HG03196 (cell line): ENCODE data around the gene KDM7A.
A peak's percentile ranks its signal among the peaks of the same experiment; 100 is the strongest.

Experiments used
- ATAC-seq: cut with Tn5 transposase; IDR thresholded peaks from one replicate; pipeline ENCODE4 v1.9.1; 2021; ENCODE audit not compliant: unreplicated experiment

The KDM7A gene

GRCh38 chr7:140058517-140058916, 118.3 kb downstream of the KDM7A start:
- no peak for ATAC-seq

- no peak for ATAC-seq
Measured at GRCh38 chr7:140057143-140057535, 119.6 kb downstream of the KDM7A start.

- no peak for ATAC-seq
Measured at GRCh38 chr7:140056431-140057142, 120.2 kb downstream of the KDM7A start.

GRCh38 chr7:140055833-140056232, 121.0 kb downstream of the KDM7A start:
- ATAC-seq, result no peak

GRCh38 chr7:140054751-140055150, 122.0 kb downstream of the KDM7A start:
- ATAC-seq, result no peak

GRCh38 chr7:140053812-140054539, 122.8 kb downstream of the KDM7A start:
- peak; percentile 94 for ATAC-seq

GRCh38 chr7:140051820-140052219, 125.0 kb downstream of the KDM7A start:
- no peak for ATAC-seq

GRCh38 chr7:140050100-140050499, 126.7 kb downstream of the KDM7A start:
- no peak for ATAC-seq

- no peak for ATAC-seq
Measured at GRCh38 chr7:140049339-140050024, 127.3 kb downstream of the KDM7A start.

- ATAC-seq, result no peak
Measured at GRCh38 chr7:140048989-140049338, 127.8 kb downstream of the KDM7A start.

- no peak for ATAC-seq
Measured at GRCh38 chr7:140048138-140048537, 128.6 kb downstream of the KDM7A start.

GRCh38 chr7:140047197-140047596, 129.6 kb downstream of the KDM7A start:
- ATAC-seq, result no peak

GRCh38 chr7:140045697-140046096, 131.1 kb downstream of the KDM7A start:
- no peak for ATAC-seq

GRCh38 chr7:140044251-140044650, 132.5 kb downstream of the KDM7A start:
- no peak for ATAC-seq

GRCh38 chr7:140042386-140042670, 134.5 kb downstream of the KDM7A start:
- no peak for ATAC-seq

GRCh38 chr7:140041659-140042385, 135.0 kb downstream of the KDM7A start:
- ATAC-seq, result no peak

- ATAC-seq, result no peak
Measured at GRCh38 chr7:140039896-140040295, 136.9 kb downstream of the KDM7A start.

GRCh38 chr7:140039066-140039465, 137.7 kb downstream of the KDM7A start:
- no peak for ATAC-seq

GRCh38 chr7:140036224-140036962, 140.4 kb downstream of the KDM7A start:
- ATAC-seq, result no peak

GRCh38 chr7:140035400-140036223, 141.2 kb downstream of the KDM7A start:
- no peak for ATAC-seq
